T-helper 9 cell (primary cell): ENCODE results near the gene IKZF2.

Experiments used
- DNase-seq: peaks from one replicate; pipeline ENCODE4 v3.0.0-alpha.2; 2020
- total RNA-seq, 2 donors: gene quantifications; one replicate each; lab custom pipeline; 2026; lab: John Stamatoyannopoulos, UW

Gene IKZF2
- 22.9 to 24.3 reads per million in 2 donors for total RNA-seq

DNA sequence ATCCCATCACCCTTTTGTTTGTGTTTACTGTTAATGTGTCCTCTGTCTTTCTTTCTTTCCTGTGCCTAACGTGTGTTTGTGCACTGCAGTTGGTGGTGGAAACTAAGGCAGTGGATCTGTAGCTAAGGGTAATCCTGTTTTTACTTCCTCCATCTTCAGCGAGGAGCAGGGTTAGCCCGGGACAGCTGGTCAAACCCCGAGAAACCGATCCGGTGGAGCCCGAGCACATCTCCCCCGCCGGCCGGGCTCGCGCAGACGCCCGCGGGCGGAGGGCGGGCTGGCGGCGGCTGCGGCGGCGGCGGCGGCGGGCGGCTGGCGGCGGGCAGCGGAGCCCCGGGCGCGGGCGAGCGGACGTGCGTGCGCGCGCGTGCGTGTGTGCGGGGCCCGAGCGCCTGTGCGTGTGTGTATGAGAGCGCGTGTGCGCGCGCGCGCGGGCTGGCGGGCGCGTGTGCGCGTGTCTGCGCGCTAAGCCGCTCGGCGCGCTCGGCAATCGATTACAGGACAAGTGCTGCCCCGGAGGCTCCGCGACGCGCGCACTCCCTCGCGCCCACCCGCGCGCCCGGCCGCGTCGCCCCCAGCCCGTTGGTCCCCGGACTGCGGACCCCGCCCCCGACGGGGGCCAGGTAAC is at the start of gene IKZF2:
Gene IKZF2 (minus strand): TSS at position 176 of the 628 bp plus-strand sequence. CDS start 2,983 bp downstream, outside the sequence.
- DNase-seq: peak; percentile 45

- DNase-seq: no peak
Measured at GRCh38 chr2:213199871-213200270, 48.5 kb upstream of the IKZF2 start.

DNA sequence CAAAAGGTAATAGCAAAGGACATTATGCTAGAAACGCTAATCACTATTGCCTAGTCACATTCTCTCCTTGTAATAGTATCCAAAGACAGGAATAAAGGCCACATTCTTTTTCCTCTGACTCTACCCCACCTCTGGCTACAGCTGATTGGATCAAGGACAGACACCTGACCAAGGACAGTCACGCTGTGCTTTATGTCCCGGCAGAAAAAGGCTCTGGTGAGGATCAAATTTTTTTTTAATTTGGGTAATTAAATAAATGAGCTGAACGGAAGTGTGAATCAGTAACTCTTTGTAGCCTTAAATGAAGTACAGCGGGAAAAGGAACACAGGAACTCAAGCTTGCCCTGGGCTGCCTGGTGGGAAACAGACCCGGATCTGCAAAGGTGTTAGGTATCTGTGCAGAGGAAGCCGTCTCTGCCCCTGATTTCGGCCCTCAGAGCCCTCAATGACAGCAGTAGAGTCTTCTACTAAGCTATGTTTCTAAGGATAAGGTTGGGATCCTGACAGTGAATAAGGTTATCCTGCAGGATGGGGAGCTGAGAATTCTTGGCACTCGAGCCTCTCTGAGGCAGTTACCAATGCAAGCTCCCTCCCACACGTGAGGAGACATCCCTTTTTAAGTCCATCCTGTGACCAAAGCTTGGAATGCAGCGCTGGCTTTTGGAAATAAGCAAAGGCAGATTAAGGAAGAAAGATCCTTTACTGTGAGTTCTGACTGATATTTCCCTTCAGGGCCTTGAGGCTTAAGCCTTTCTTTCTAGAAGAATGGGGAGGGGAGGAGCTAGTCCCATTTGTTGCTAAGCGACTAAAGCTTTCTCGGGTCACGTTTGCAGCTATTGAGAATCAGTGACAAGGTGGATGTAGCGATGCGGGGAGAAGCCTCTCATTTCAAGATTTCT is 37.8 kb upstream of the IKZF2 start:
- DNase-seq: no peak

DNA sequence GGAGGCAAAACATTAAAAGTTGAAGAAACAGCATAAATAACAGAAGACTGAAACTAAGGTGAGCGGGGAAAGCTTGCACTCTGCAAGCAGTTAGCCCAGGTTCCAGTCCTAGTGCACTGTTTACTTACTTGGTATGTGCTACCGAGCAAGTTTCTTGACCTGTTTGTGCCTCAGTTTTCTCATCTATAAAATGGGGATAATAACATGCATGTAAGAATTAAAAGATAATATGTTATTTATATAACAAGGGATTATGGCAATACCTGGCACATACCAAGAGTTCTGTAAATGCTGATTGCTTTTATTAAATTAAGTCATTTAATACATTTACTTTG is 37.1 kb upstream of the IKZF2 start:
- DNase-seq: no peak

DNA sequence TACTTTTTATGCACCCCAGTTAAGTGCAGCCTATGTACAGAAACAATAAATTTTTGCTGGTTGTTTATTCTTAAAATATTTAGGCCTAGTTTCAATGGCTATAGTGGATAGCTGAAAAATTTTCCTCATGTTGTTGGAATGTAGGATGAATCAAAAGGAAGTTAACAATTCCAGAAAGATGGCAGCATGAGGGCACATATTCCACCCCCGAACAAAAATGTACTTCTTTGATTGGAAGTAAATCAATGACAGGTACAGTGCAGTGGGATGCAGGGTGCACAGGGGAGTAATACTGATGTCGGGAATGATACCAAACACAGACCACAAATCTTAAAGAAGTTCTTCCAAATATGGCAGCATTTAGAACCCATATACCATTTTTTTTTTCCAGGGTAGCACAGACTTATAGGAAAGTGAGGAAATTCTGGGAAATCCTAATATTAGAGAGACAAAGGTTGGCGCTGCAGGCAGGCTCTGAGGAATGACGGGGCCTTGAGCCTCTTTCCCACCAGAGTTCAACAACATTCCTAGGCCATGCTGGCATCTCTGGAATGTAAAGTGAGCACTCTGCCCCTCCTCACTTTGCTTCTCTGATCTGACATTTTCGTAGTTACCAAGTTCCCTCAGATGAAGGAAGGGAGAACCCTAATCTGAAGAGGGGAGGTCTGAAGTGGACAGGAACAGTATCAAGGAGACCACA is 36.6 kb upstream of the IKZF2 start:
- DNase-seq: no peak

- no peak for DNase-seq
Measured at GRCh38 chr2:213187386-213187785, 36.0 kb upstream of the IKZF2 start.

DNA sequence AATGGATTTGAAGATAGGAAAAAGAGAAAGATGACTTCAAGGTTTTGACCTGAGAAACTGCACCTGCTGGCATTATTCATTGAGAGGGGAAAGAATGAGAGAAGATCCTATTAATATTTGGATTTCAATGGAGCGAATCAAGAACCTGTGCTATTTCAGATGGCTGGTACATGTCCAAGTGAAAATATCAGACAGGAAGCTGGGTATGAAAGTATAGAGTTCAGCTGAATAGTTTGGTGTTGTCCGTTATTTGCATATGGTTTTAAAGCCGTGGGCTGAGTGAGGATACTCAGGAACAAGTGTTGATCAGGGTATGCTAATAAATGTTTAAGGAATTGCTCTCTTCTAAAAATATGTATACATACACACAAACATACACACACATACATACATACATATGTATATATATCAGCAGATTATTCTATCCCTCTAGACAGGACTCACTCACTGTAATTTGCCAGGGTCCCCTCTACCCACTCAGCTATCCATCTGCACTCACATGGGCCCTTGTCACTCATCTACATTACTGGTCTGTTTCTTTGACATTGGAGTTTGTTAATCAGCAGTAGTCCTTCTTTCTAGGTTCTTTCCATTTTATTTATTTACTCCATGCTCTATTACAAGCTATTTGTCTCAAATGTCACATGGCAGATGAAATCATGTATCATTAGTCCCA is 33.9 kb upstream of the IKZF2 start:
- no peak for DNase-seq

- no peak for DNase-seq
Measured at GRCh38 chr2:213181712-213182111, 30.3 kb upstream of the IKZF2 start.

DNA sequence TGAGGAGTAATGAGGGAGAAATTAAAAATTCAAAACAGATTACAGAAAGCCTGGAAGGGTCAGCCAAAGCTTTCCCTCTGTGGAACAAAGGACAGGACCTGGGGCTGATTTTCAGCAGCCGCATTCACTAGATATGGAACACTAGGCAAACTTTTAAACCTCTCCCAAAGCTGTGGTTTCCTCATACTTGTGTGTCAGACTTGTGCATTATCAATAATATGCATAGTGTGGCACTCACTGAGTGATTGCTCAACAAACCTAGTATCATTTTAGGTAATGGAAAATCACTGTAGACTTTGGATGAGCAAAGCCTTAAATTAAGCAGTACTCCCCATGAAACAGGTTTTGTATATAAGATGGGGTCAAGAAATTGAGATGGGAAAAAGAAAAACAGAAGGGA is 26.3 kb upstream of the IKZF2 start:
- no peak for DNase-seq

- no peak for DNase-seq
Measured at GRCh38 chr2:213175673-213176247, 24.3 kb upstream of the IKZF2 start.

- DNase-seq: no peak
Measured at GRCh38 chr2:213172641-213173040, 21.2 kb upstream of the IKZF2 start.

GRCh38 chr2:213171147-213171546 is 19.7 kb upstream of the IKZF2 start:
- no peak for DNase-seq

- DNase-seq: no peak
Measured at GRCh38 chr2:213167271-213167930, 16.0 kb upstream of the IKZF2 start.

DNA sequence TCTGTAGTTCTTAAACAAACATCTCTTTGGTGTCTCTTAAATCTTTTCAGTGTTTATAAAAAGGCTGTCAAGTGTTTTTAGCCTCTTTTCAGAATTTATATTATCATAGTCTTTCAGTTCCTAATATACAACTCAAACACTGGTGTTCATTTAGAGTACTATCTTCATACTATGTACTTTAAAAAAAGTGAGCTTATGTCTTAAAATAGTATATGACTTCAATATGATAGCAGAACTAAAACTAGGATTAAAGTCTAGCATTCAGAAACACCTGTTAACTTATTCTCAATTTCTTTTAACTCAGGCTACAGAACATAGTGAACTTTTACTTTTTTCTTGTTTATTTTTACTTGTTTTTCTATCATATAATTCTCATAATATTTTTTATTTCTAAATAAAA is 14.7 kb upstream of the IKZF2 start:
- DNase-seq: no peak

GRCh38 chr2:213164263-213164662 is 12.9 kb upstream of the IKZF2 start:
- no peak for DNase-seq

DNA sequence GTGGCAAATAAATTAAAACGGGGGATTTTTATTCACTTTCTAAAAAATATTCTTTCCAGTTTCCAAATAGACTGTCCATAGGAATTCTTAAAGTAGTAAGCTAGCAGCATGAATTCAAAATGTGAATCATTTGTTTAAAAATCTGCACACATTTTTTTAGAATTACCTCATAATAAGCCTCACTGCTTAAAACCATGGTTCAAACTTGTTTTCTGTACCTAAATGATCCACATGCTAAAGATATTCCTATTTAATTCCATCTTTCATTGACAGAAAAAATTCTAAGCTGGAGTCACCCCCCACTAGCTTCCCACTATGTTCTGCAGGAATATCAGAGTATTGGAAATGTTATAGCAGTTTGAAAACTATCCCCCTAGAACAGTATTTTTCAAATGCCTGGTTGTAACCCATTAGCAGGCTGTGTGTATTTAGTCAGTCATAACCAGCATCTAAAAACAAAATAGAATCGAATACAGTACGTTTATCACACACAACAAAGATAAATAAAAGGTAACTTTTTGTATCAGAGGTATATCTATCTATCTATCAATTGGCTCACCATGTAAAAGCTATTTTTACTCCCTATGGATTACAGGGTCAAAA is 11.2 kb upstream of the IKZF2 start:
- DNase-seq: no peak

- DNase-seq: no peak
Measured at GRCh38 chr2:213161759-213162515, 10.5 kb upstream of the IKZF2 start.

DNA sequence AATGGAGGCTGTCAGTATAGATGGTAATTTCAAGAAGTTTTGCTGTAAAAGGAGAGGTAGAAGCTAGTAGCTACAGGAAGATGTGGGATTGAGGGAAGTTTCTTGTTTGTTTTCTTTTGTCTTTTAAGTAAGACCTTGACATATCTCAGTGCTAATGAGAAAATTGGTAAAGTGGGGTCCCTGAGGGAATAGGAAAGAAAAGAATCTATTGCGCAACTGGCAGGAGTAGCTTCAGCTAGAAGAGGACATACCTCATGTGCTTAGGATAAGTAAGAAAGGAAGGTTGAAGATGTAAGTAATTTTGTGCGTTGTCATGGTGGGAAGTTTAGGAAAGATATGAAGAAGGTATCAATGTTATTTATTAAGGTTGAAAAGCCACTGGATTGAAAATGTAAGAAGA is 8.4 kb upstream of the IKZF2 start:
- no peak for DNase-seq

- no peak for DNase-seq
Measured at GRCh38 chr2:213157242-213157641, 5.8 kb upstream of the IKZF2 start.

DNA sequence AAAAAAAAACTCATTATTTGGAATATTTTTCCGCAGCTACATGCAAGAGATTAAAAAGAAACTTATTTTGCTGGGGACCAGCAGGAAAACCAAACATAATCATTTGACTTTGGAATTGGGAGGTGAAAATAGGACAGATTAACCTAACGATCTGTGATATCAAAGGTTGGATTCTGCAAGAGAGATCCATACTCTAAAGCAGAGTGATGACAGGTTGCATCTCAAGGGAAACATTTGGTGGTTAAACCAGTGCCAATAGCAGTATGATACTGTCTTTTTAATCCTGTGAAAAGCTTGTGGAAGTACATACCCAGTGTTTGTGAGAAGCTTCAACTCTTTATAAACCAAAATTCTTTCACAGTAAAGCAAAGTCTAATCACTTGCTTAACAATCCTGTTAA is 5.3 kb upstream of the IKZF2 start:
- DNase-seq: no peak

DNA sequence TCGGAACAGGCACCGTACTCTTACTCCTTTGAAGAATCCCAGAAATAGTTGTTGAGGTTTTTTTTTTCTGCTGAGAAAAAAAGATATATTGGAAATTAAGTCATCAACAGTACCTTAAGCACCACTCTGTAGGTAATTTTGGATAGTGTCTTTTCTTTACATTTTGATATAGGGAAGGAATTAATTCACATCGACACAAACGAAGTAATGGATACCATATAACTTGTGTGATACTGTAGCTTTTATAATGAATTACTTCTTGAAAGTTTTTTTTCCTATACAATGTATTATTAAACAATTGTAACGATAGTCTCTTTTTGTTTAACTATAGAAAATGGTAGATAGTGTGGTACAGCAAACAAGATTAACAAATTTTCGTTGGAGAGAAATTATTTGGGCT is 1.5 kb upstream of the IKZF2 start:
- DNase-seq: no peak
